Left renal pelvis (tissue), 4 donors: ENCODE results near the gene FAM131A. TPM values are rescaled to one million over a fixed set of nuclear protein-coding genes. Genes with fewer than 3 reads are reported as not detected.

ENCODE experiments used
- DNase-seq, 4 donors: peaks; one replicate each; pipeline ENCODE4 v3.0.0-alpha.2; 2013; ENCODE audit warnings: low read depth in 4 of 4, low spot score in 3 of 4
- polyA plus RNA-seq, 4 donors: library from polyadenylated mRNA; unstranded; fragments of 120-200 nt; gene quantifications; one replicate each; pipeline ENCODE4 v1.2.1, GENCODE V29; 2013; ENCODE audit not compliant: insufficient read length in 4 of 4

The FAM131A gene
- polyA plus RNA-seq, 4 donors: 9.7 to 13.4 (median 12.2) TPM

DNA sequence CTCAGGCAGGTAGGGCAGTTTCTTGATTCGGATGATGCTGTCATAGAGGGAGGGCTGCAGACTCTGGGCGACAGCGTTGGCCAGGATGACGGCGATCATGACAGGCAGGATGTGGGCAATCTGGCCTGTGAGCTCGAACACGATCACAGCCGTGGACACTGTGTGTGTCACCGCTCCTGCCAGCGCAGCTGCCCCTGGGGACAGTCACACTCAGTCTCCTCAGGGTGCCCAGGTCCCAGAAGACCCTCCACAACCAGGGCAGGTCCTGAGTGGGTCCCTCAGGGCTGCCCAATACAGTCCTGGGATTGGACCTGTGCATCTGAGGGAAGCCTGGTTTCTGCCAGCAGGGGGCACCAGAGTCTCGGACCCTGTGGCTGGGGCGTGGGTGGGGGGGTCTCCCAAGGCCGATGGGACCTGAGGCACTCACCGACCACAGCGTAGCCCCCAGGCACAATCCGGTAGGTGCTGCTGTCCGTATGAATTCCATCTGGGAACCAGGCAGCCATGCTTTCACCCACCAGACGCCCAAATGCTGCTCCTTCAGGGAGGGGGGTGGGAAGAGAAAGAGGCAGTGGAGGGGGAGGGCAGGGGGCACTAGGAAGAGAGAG, 16.8 kb downstream of the FAM131A start:
- DNase-seq: no peak

DNA sequence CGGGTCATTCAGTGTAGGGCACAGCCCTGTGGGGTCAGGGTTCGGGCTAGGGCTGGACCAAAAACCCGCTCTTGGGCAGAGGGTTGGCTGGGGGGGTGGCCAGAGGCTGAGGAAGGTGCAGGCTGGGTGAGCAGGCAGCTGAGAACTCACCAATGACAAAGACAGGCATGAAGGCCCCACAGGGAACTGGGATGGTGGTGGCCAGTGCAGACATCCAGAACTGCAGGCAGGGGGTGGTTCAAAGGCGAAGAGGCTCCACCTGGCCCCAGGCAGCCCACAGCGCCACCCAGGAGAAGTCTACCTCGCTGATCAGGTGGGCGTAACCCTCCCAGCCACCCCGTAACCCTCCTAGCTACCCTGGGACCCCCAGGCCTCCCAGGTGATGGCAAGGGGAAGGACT, 17.4 kb downstream of the FAM131A start:
- DNase-seq: no peak

DNA sequence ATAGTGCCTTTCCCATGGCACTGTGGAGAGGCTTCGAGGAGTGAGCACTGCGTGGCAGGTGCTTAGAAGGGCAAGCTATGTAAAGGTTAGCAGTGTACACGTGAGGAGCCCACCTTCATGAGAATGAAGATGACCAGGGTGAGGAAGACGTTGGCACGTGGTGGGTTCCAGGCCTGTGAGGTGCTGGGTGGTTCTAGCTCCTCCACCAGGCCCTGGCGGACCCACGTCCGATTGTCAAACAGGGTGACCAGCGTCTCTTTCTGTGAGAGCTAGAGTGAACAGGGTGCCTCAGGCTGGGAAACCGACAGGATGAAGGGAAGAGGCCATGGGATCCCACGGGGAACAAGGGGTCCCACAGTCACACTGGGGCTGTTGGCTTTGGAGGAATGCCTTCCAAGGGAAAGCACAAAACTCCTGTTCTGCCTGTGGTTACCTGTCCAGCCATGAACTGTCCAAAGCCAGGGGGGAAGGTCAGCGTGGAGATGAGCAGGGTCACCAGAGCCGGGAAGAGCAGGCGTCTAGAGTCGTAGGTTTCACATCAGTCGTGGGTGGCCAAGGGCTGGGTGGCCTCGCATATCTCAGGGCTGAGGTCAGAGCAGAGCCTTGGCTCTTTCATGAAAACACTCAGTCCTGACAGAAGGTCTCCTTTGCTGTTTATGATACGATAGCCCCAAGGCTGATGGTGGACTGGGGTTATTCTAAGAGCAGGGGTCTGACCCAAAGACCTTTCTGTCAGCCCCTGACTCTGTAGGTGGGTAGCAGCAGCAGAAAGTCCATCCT, 18.1 kb downstream of the FAM131A start:
- DNase-seq: no peak

DNA sequence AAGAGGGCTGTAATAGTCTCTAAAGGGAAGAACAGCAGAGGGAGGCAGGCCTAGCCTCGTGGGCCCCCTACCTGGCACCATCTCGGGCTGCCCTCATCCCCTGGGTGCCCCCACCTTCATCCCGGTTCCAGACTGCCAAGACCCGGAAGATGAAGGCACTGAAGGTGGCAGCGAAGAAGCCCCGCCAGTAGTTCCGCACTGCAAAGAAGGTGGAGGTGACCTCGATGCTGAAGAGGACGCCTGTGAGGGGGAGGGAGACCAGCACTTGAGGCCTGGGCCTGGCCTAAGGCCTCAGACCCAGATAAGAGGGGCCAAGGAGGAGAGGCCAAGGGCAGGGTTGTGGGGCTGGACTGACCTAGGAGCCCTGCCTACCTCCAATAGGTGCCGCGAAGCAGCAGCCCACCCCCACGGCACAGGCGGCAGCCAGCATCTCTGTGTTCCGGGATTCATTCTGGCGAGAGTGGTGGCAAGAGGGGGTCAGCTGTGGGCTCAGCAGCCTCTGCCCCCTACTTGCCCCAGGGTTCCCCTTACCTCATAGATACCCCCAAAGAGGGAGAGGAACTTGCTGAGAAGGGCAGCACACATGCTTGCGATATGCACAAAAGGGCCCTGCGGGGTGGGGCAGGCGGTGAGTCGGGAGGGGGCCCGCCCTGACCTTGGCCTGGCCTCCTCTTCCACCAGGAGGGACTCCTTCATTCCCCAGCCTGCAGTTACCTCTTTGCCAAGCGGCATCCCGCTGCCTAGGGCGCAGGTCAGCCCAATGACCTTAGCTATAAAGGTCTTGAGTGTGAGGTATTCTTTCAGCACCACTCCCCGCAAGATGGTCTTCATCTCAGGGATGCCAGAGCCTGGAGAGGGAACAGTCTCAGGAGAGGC, 20.1 kb downstream of the FAM131A start:
- DNase-seq: no peak

DNA sequence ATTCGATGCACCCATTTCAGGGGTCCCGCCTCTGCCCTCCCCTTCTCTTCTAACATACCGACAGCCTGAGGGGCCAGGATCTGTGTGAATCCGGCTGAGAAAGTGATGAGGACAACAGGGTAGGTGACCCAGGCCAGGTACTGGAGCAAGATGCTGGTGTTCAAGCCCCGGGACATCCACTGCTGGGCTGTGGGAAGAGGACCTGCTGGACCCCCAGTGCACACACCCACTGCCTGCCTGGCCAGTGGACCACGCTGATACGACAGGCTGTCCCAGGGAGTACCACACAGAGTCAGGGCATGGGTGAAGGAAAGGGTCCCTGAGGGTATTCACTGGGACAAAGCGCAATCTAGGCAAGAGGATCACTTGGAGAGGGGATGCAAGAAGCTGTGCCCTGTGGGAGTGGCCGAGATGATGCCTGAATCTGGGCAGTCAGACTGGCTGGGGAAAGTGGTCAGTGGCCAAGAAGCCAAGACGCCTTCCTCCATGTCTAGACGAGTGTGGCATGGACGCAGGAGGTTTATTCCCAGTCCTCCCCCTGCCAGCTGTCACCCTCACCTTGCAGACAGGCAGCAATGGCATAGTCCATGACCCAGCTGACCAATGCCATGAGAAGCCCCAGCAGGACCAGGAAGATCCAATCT, 20.8 kb downstream of the FAM131A start:
- no peak for DNase-seq

DNA sequence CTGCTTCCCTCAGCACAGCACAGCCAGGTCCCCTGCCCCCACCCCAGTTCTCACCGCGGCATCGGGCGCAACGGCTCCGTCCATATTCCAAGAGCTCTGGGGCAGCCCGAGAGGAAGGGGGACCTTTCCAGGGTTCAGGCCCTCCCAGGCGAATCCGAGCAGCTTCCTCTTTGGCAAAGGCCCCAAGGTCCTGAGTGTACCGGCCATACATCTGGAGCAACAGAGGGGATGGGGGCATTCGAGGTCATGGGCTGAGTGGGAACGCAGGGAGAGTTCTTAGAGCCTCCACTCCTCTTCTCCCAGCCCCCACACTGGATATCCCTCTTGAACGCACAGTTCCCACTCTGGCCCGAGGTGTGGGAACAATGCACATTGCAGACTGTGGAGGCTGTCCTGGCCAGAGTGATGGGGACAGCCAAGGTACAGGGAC, 21.5 kb downstream of the FAM131A start:
- no peak for DNase-seq

DNA sequence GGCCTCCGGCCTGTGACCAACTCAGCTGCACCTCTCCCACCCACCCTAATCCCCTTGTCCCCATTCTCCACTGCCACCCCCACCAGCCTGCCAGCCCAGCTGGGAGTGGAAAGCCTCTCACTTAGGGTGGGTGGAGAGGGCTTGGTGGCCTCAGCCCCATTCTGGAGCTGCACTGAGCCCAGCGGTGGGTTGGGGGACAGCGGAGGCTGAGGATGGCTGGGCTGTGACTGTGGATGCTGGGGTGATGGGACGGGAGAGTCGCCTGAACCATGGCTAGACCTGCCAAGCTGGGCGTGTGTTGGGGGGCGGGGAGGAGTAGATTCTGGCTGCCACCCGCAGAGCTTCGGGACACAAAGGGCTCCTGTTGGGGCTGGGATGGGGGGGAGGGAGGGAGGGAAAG, 22.2 kb downstream of the FAM131A start:
- no peak for DNase-seq

DNA sequence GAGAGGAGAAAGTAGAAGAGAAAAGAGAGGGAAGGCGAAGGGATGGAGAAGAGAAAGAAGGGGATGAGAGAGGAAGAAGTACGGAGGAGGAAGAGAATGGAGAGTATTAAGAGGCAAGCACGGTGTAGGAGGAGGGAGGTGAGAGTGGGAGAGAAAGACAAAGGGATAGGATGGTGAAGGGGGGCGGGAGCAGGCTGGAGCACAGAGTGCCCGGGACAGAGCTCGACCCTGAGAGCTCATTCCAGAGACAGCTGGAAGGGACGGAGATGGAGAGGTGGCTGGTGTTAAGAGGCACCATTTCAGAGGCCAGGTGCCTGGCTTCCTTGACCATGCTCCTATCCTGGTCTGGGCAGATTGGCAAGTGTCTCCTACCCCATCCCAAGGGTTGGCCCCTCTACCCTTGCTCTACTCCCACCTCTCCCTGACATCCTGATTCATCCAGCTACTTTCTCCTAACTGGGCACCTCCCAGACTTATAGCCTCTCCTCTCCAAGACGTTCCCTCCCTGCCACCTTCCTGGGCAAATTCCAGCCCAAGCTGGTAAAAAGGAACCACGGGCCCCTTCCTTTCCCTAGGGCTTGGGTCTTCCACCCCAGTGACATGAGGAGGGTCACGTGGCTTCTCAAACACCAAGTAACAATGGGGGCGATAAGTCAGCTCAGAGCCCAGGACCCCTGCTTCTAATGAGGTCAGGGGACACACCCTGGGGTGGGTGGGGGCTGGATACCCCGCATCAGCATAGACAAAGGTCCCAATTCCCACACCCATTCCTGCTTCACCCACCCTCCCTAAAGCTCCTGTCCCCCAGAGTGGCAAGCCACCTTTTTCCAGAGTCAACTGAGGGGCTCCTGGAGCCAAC, 22.9 kb downstream of the FAM131A start:
- DNase-seq: no peak

DNA sequence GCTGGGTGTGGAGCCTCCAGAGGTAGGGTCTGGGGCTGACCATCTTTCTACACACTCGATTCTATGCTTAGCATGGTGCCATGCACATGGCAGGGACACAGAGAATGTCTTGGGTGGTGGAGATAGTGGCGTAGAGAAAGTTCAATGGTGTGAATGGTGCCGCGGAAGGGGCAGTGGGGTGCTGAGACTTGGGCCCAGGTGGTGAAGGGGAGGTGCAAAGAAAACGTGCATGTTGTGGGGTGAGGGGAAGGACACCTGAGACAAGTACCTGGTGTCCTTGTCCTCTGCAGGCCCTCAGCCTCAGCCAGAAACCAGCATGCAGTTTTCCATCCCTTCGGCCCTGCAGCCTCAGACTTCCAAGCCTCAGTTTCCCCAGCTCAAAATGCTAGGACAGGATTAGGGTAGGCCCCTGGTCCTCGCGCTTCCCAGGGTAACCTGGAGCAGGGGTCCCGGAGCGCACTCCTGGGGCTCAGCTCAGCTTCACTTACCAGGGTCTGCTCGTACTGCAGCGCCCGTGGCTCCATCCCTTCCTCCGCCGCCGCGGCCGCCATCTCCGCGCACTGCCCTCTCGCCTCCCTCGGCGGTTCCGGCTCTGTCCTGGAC, 23.6 kb downstream of the FAM131A start:
- no peak for DNase-seq

DNA sequence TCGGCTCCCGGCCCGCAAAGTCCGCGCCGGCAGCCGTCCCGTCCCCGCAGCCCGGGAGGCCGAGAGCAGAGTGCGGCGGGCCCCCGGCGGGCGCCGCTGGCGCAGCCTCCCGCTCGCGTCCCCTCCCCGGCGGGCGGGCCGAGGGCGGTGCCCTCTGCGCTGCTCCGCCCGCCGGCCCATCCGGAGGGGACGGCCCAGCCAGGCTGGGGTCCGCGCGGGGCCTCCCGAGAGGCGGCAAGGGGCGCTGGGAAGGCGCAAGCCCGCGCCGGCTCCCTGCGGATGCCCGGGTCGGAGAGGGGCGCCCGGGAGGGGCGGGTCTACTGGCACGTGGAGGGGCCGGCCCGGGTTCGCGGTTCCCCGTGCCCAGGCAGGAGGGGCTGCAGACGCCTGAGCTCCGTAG, 24.1 kb downstream of the FAM131A start, which contains the start of the genes CLCN2 and POLR2H:
Gene CLCN2, minus strand, starts transcription at position 74 of the 400 bp plus-strand sequence. CDS start 126 bp downstream, outside the sequence.
Gene POLR2H, plus strand, starts transcription at position 179 of the 400 bp plus-strand sequence. CDS start 1,783 bp downstream, outside the sequence.
- DNase-seq: peak in 3 of 4 donors; percentile 62 to 72 (median 71)

DNA sequence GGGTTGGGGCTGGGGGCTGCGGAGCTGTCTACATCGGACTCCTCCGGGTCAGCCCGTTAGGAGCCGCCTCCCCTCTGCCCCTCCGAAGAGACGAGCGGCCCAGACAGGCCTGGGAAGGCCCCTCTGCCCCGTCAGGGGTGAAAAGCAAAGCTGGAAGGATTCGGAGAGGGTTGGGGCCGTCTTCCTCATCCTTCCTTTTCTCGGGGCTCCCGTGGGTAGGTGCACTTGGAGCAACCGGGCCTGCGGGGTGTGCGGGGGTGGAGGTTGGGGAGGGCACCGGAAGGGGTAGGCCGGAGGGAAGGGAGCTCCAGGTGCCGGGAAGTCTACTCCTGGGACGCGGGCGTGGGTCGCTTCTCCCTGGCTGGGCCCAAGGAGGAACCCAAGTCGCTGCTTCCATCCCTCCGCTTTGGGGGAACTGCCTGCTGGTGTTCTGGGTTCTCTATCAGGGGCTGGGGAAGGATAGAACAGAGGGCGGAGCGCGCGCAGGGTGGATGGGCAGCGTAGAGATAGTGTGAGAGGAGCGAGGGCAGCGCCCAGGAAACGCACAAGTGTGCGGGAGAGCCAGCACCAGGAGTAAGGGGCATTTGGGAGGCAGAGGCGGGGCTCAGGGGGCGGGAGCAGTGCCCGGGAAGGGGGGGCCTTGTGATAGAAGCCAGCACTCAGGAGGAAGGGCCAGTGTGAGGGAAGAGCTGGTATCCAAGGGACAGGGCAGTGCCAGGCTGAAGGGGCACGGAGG, 24.7 kb downstream of the FAM131A start:
- peak in 1 of 4 donors; percentile 52 for DNase-seq

DNA sequence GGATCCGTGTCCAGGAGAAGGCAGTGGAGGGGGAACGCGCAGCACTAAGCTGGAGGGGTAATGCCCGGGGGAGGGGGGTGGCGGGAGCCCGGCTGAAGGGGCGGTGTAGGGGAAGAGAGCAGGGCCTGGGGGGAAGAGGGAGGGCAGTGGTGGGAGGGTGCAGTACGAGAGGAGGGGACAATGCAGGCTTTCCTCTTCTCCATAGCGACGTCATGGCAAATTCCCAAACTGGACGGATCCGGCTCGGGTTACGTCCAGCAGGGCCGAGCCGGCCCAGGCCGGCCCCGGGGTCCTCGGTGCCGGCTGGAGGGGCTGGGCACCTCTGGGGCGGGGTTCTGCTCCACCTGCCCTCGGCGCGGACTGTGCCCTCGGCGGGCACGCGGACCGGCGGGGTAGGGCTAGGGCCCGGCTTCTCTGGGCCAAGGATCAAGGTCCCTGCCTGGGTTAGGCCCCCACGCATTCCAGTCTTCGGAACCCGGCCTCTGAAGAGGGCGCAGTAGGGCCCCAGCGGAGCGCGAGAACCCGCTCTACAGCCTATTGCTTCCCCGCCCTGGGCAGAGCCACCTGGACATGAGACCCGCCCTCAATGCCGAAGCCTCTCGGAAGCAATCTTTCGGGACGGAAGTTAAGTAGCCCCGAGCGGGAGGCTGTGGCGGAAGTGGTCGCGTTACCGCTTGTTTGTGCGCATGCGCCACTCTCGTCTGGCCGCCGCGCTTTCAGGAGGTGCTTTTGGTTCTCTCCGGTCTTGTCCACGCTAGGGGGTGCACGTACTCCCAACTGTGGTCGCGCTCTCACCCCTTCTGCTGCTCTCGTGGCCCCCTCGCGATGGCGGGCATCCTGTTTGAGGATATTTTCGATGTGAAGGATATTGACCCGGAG, 25.5 kb downstream of the FAM131A start:
- peak; percentile 91 to 97 (median 94) for DNase-seq

DNA sequence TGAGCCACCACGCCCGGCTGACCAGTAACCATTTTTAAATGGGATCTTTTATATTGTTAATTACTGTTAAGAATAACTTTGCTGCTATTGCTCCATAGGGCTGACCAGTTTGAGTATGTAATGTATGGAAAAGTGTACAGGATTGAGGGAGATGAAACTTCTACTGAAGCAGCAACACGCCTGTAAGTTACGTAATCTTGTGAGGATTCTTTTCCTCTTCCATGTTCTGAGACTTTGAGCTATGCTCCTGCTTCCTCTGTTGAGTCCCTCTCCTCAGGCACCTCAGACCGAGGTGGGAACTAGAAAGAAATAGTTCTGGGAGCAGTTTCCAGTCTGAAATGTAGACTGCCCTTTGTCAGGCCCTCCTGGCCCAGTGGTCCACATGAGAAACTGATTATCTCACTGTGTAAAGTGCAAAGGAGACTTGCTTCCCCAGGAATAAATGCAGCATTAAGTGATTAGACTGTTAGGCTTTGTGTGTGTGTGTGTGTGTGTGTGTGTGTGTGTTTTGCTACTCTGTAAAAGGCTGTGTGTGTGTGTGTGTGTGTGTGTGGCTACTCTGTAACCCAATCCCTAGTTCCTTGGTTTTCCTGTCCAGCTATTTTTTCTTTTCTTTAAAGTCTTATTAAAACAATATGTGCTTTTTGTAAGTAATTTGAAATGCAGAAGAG, 29.4 kb downstream of the FAM131A start:
- no peak for DNase-seq

DNA sequence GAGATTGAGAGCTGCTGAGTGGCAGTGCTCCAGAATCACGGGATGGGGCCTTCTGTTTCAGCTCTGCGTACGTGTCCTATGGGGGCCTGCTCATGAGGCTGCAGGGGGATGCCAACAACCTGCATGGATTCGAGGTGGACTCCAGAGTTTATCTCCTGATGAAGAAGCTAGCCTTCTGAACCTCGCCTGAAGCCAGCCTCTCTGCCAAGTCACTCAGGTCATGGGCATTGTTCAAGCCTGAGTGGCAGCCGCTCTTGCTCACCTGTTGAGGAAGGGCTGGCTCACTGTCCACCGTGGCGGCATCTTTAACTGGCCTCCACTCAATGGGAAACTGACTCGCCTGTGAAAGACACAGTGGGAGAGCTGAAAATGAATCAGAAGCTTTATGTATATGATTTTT, 30.7 kb downstream of the FAM131A start:
- DNase-seq: no peak

DNA sequence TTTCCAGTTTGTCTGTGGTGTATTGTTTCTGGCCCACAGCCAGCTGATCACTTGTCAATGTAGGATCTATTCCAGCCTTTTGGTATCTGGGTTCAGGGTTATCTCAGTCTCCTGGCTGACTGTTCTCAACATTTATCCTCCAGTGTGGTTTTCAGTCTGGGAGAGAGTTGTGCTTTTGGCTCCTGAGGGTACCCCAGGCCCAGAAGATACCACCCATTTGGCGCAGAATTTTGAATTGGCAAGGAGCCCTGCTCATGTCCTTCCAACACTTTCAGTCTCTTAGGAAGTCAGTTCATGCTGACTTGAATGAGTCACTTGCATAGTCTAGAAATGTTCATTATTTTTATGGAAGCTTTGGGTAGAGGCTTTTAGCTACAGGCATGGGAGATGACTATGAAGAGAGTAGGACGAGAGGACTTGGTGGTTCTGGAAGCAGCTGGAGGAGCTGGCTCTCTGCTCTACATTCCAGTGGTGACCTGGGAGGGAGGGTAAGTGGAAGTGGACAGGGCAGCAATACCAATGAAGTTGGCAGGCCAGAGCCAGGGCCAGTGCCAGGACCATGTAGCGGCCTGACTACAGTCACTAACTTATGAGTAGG, 31.3 kb downstream of the FAM131A start:
- DNase-seq: no peak

DNA sequence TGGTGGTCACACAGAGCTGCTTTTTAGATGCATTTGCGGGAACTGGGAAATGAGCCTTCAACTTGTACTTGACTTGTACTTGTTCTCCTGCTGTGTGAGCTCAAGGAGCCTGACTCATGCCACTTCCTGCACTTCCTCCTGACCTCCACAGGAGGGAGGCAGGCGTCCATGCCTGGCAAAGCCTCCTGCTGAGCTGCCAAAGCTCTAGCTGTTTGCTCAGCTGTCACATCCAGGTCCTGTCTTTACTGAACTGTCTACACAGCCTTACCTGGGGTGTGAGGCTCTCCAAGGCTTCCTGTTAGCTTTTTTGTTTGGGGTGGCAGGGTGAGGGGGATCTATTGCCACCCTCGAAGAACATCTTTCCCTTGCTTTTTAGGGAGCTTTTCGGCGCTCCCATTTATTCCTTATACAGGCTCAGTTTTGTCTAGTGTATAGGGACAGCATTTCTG, 34.2 kb downstream of the FAM131A start:
- peak in 3 of 4 donors; percentile 61 to 66 (median 62) for DNase-seq
